Gastrocnemius medialis (tissue), 4 donors: Measurements from ENCODE around the gene ELAVL1. TPM values are rescaled to one million over a fixed set of nuclear protein-coding genes. Genes with fewer than 3 reads are reported as not detected.

Source experiments
- ATAC-seq, 2 donors: fragments of 150-250 bp; one replicate each; pipeline ENCODE4 v1.9.1; 2016
- DNase-seq, 2 donors: peaks; one replicate each; pipeline ENCODE4 v3.0.0-alpha.2; 2019
- H3K27ac ChIP-seq, 4 donors: fragments of 200-600 bp; sonication (generic); 1 replicate in 1 of 4; 2 replicates in 3 of 4; pipeline ENCODE4 v1.5.1; 2016 to 2018; ENCODE audit warnings: mild to moderate bottlenecking in 2 of 4, moderate library complexity in 1 of 4
- H3K27me3 ChIP-seq, 3 donors: fragments of 200-600 bp; sonication (generic) in 2 of 3; 1 replicate in 1 of 3; 2 replicates in 2 of 3; pipeline versions ENCODE4 v1.5.1 to v1.6.0; 2016 to 2019; ENCODE audit warnings: mild to moderate bottlenecking in 1 of 3, moderate library complexity in 1 of 3
- H3K36me3 ChIP-seq, 2 donors: fragments of 200-600 bp; sonication (generic) in 1 of 2; one replicate each; pipeline ENCODE4 v1.5.1; 2017 to 2018
- H3K4me1 ChIP-seq, 2 donors: fragments of 200-600 bp; sonication (generic) in 1 of 2; one replicate each; pipeline ENCODE4 v1.5.1; 2016 to 2017; ENCODE audit warnings: mild to moderate bottlenecking in 2 of 2
- H3K4me3 ChIP-seq, 4 donors: fragments of 200-600 bp; sonication (generic) in 3 of 4; 1 replicate in 1 of 4; 2 replicates in 3 of 4; pipeline ENCODE4 v1.5.1; 2016 to 2019; ENCODE audit warnings: mild to moderate bottlenecking in 2 of 4
- H3K9me3 ChIP-seq, 3 donors: fragments of 200-600 bp; sonication (generic) in 2 of 3; 1 replicate in 1 of 3; 2 replicates in 2 of 3; pipeline ENCODE4 v1.5.1; 2016 to 2019
- CTCF ChIP-seq, 5 experiments: fragments of 450-650 bp in 3 of 5; fragments of 200-600 bp in 2 of 5; sonication (generic) in 2 of 5; IDR thresholded peaks in 4 of 5; conservative IDR thresholded peaks in 1 of 5; 1 replicate in 4 of 5; 2 replicates in 1 of 5; pipeline ENCODE4 v1.5.1; 2016 to 2019; ENCODE audit warnings: antibody characterized with exemption in 5 of 5, mild to moderate bottlenecking in 3 of 5, moderate library complexity in 3 of 5
- POLR2A ChIP-seq, 2 donors: fragments of 450-650 bp; IDR thresholded peaks; one replicate each; pipeline ENCODE4 v1.6.1; 2017; ENCODE audit warnings: antibody characterized with exemption in 2 of 2, mild to moderate bottlenecking in 2 of 2, moderate library complexity in 2 of 2
- in situ Hi-C, 4 donors: fragments of 200-750 bp; cut with MboI; loops; one replicate each; pipeline versions ENCODE4 v1.15.0 to v1.8.0; 2017; ENCODE audit warnings: low sequenced_read_pairs in 4 of 4
- intact Hi-C: fragments of 100-400 bp; cut with DNase I; formaldehyde crosslinking; loops from one replicate; pipeline ENCODE4 v1.15.1; 2023; ENCODE audit warnings: low total_unique reads
- total RNA-seq, 4 donors: library from RNA; depleted of rRNA; stranded (reverse); fragments of >200 nt; gene quantifications; one replicate each; pipeline versions ENCODE4 v1.1.0 to v1.2.3, GENCODE V29; 2016

ELAVL1 gene
- total RNA-seq, 4 donors from 2014 or later = 18.2 to 40.5 (median 28.9) TPM

- intact Hi-C loops (no loop called here), in situ Hi-C loops (no loop called here)
These were observed 9.7 kb downstream of the ELAVL1 start for GRCh38 chr19:7995810-7996158.

DNA sequence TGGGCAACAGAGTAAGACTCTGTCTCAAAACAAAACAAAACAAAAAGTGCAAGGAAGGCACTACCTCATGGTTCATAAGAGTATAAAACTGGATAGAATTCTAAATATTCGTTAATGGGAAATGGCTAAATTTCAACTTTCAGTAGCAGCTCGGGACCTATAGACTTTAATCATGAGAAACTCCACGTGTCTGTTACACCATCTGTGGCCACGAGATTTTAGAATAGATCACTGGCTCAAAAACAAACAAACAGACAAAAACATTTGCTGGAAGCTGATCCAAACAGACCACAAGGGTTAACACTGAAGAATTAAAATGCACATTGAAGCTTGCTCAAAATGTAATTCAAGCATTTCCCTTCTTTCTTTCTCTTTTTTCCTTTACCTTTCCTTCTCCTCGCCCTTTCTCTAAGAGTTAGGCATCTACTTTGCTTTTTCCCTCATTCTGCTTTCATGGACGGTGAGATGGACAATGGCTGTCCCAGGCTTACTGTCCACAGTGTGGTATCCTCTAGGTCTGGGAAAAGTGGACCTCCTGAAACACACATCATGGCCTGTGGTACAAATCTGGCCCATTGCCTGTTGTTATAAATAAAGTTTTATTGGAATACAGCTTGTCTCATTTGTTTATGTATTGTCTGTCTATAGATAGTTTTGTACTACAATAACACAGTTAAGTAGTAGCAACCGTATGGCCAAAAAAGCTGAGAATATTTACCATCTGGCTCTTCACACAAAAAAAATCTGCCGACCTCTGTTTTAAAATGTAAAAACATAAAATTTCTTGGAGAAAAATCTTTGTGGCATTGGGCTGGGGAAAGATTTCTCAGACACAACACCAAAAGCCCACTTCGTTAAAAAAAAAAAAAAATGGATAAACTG, 10.3 kb downstream of the ELAVL1 start:
- in situ Hi-C loops = no loop called here
- Histone ChIP-seq H3K27ac (peak overlapping the region; percentile 84 to 91 (median 89)), H3K36me3 (peaks cover 0 to 12% of the 10 kb centered on the region in 2 donors), H3K27me3 (no peaks in the 10 kb centered on the region), H3K9me3 (no peaks in the 10 kb centered on the region), H3K4me3 (no peak overlapping the region), H3K4me1 (peaks cover 45 to 51% of the 10 kb centered on the region in 2 donors)
- TF ChIP-seq POLR2A (IDR thresholded peaks at IDR 0.05) (no peak), CTCF (IDR thresholded peaks at IDR 0.05 in 4 of 5, conservative IDR thresholded peaks at IDR 0.05 in 1 of 5) (no peak)
- ATAC-seq = no peak
- no peak for DNase-seq
- intact Hi-C loops = no loop called here

More at GRCh38 chr19:7995810-7996158, 9.7 kb downstream of the ELAVL1 start:
- TF ChIP-seq CTCF (IDR thresholded peaks at IDR 0.05 in 4 of 5, conservative IDR thresholded peaks at IDR 0.05 in 1 of 5) (no peak), POLR2A (IDR thresholded peaks at IDR 0.05) (no peak)
- Histone ChIP-seq H3K27ac (peak overlapping the region in 1 of 4 donors; percentile 87), H3K9me3 (no peaks in the 10 kb centered on the region), H3K36me3 (peaks cover 0 to 6% of the 10 kb centered on the region in 2 donors), H3K4me1 (peaks cover 51 to 57% of the 10 kb centered on the region in 2 donors), H3K4me3 (no peak overlapping the region), H3K27me3 (no peaks in the 10 kb centered on the region)
- no peak for ATAC-seq
- no peak for DNase-seq

- no peak for DNase-seq
- in situ Hi-C loops (no loop called here), intact Hi-C loops (no loop called here)
- Histone ChIP-seq H3K36me3 (peaks cover 0 to 22% of the 10 kb centered on the region in 2 donors), H3K4me1 (peaks cover 37 to 40% of the 10 kb centered on the region in 2 donors), H3K4me3 (peak overlapping the region in 1 of 4 donors; percentile 11), H3K27ac (peak overlapping the region; percentile 84 to 91 (median 89)), H3K27me3 (no peaks in the 10 kb centered on the region), H3K9me3 (no peaks in the 10 kb centered on the region)
- TF ChIP-seq CTCF (IDR thresholded peaks at IDR 0.05 in 4 of 5, conservative IDR thresholded peaks at IDR 0.05 in 1 of 5) (no peak), POLR2A (IDR thresholded peaks at IDR 0.05) (no peak)
- peak; percentile 12 to 28 for ATAC-seq
These were observed 11.3 kb downstream of the ELAVL1 start for GRCh38 chr19:7994114-7994513.

DNA sequence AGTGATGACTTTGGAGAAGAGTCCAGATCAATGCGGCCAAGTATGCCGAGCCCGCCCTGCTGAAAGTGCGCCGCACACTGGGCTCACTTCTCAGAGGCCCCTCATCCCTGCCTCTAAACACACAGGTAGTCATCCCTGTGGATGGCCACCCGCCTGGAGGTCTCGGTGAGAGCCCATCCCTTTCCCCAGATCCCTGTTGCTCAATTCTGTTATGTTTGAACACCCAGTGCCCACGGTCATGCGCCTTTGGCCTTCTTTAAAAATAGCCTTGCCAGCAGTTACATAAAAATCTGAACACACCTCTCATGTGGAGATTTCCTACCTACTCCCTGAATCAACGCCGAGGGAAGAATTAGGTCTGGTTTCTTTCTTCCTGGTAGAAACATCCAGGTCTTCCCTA, 11.9 kb downstream of the ELAVL1 start:
- H3K4me3 ChIP-seq = peak overlapping the region in 1 of 4 donors; percentile 12
- H3K27me3 ChIP-seq = no peaks in the 10 kb centered on the region
- H3K36me3 ChIP-seq = peaks cover 0 to 28% of the 10 kb centered on the region in 2 donors
- peak; percentile 16 to 46 for TF ChIP-seq POLR2A (IDR thresholded peaks at IDR 0.05)
- TF ChIP-seq CTCF (IDR thresholded peaks at IDR 0.05 in 4 of 5, conservative IDR thresholded peaks at IDR 0.05 in 1 of 5) = no peak
- ATAC-seq = peak; percentile 99
- no peaks in the 10 kb centered on the region for H3K9me3 ChIP-seq
- H3K27ac ChIP-seq = peak overlapping the region; percentile 84 to 91 (median 89)
- in situ Hi-C loops (no loop called here), intact Hi-C loops (no loop called here)
- H3K4me1 ChIP-seq = peaks cover 33 to 34% of the 10 kb centered on the region in 2 donors
- DNase-seq = peak; percentile 68 to 79
